Prostate gland (tissue), 2 donors: ENCODE data around the gene LYPD5.

Experiments used
- CTCF ChIP-seq, 4 experiments: fragments of 200-600 bp in 2 of 4; fragments of 450-650 bp in 2 of 4; sonication (generic) in 2 of 4; IDR thresholded peaks; 1 replicate in 3 of 4; 2 replicates in 1 of 4; pipeline ENCODE4 v1.5.1; 2016 to 2019; ENCODE audit warnings: antibody characterized with exemption in 4 of 4, mild to moderate bottlenecking in 2 of 4, moderate library complexity in 2 of 4
- POLR2A ChIP-seq: fragments of 450-650 bp; IDR thresholded peaks from one replicate; pipeline ENCODE4 v1.6.1; 2016; ENCODE audit warnings: antibody characterized with exemption, mild to moderate bottlenecking

DNA sequence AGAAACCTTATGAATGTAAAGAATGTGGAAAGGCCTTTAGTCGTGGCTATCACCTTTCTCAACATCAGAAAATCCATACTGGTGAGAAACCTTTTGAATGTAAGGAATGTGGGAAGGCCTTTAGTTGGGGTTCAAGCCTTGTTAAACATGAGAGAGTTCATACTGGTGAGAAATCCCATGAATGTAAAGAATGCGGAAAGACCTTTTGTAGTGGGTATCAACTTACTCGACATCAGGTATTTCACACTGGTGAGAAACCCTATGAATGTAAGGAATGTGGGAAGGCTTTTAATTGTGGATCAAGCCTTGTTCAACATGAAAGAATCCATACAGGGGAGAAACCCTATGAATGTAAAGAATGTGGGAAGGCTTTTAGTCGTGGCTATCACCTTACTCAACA lies 45.6 kb upstream of the LYPD5 start:
- TF ChIP-seq CTCF (IDR thresholded peaks at IDR 0.05) (no peak), POLR2A (no peak)
